GM21447 (cell line): ENCODE data around the gene APOA1.

Experiments
- ATAC-seq: cut with Tn5 transposase; IDR thresholded peaks from one replicate; pipeline ENCODE4 v1.9.1; 2021; ENCODE audit not compliant: unreplicated experiment

Gene APOA1

DNA sequence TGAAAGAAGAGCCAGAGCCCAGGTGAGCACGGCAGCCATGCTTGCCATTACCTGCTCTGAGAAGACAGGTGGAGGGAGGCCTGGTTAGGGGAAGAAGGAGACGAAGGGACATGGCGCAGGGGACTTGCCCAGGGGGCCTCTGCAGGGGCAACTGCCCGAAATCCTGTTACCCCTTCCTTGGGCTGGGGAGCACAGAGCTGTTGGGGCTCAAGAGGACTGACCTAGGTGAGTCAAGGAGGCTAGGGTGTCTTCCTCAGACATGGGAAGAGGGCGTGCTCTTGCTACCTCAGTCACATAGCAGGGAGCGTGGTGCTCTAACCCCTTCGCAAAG lies 45.6 kb downstream of the APOA1 start, which contains the start of gene APOA5:
APOA5 (minus strand) TSS at position 67 of the 331 bp plus-strand sequence; CDS start at position 48, 19 bp downstream.
- no peak for ATAC-seq

GRCh38 chr11:116791002-116791812 lies 46.2 kb downstream of the APOA1 start:
- no peak for ATAC-seq

DNA sequence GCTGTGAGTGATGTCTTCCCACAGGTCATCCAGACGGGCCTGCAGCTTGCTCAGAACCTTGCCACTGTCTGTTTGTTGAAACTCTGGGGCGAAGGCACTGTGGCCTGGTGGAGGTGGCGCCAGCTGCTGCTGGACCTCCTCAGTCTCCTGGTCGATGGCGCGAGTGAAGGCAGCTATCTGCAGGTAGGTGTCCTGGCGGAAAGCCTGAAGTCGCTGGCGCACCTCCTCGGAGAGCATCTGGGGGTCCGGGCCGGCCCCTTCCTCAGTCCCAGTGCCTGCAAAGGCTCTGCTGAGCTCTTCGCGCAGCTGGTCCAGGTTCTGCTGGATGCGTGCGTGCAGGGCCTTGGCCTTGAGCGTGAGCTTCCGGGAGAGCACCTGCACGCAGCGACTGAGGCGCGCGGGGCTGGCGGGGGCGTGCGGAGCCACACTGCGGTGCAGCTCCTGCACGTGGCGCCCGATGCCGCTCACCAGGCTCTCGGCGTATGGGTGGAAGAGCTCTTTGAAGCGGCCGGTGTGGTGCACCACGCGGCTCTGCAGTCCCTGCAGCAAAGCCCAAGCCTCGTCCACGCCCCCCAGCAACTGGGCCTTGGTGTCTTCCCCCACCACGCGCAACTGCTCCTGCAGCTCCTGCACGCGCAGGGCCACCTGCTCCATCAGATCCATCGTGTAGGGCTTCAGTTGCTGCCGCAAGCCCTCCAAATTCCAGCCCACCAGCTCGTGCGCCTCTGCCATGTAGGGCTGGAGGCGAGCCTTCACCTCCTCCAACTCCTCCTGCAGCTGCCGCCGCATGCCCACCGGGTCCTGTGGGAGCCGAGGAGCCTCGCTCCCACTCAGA lies 47.0 kb downstream of the APOA1 start:
- no peak for ATAC-seq

GRCh38 chr11:116788975-116789374 lies 48.4 kb downstream of the APOA1 start:
- ATAC-seq: no peak

GRCh38 chr11:116788534-116788933 lies 48.9 kb downstream of the APOA1 start:
- ATAC-seq: no peak

DNA sequence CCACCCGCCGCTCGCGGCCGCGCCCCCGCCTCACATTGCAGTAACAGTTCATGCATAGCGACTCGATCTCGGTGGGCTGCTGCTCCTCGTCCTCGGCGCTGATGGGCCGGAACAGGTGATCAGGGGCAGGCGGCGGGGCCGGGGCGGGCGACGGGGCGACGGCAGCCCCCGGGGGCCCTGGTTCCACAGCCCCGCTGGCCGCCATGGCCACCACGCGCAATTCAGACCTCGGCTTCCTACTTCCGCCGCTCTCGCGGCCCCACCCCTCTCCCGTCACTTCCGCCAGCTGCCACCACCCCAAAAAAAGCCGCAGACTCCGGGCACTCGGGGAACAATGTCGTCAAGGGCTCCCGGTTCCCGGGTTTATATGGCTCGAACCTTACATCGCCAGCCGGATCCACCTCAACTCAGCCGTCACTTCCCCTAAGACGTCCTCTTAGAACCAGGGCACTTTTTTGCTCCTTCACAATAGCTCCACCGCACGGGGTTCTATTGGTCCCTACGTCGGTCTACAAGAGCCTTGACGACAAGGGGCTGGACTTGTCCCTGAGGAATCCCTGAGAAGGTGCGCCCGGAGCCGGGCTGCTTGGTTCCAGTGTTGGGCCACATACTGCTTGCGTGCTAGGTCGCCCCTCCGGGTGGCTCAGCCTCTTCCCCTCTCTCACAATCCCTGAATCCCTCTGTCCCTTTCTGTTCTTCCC lies 49.5 kb downstream of the APOA1 start, which contains the start of gene ZPR1:
ZPR1 (minus strand) TSS at position 238 of the 701 bp plus-strand sequence; CDS start at position 205, 33 bp downstream.
- peak; percentile 92 for ATAC-seq

GRCh38 chr11:116787436-116787785 lies 50.0 kb downstream of the APOA1 start:
- ATAC-seq: no peak

DNA sequence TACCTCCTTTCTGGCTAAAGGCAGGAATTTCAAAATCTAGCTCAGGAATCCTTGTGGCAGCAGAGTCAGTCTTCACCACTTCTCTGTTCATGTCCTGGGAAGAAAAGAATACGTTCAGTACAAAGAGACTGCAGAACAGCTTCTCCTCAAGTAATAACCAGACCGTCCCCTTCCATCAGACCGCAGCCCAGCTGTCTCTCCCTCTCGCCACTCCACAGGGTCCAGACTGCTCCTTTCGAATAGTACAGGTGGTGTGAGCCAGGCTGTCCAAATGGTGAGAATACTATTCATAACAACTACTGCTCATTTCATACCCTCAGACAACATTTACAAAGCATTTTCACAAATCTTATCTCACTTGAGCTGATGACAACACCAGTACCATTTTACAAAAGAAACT lies 50.5 kb downstream of the APOA1 start:
- ATAC-seq: no peak

GRCh38 chr11:116786326-116786725 lies 51.1 kb downstream of the APOA1 start:
- no peak for ATAC-seq
